ENCODE results near the gene CNTN5. TPM values are rescaled to one million over a fixed set of nuclear protein-coding genes. Genes with fewer than 3 reads are reported as not detected.

CNTN5 gene
- total and polyA plus RNA-seq, 2 experiments from 2014 or later = not detected

DNA sequence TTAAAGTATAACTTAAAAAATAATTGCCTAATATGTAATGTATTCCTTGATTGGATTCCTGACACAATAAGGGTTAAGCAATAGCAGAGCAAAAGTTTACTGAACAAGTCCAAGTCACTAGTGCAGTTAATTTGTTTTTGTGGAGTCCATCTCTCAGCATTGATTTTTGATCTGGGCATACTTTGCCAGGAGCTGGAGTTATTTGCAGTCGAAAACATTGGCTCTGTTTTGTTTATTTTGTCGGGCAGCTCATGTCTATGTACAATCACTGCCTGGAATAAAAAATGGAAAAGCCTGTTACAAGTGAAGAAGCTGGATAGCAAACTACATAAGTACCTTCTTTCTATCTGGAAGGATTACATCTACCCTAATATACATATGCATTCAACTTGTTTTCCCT, 625.2 kb downstream of the CNTN5 start:
- no peaks in the 10 kb centered on the region for H4K20me1 ChIP-seq (ENCODE audit: insufficient read depth)
- in situ Hi-C loops (cut with MboI) = no loop called here
- H3K27ac ChIP-seq = no peak overlapping the region
- no peak overlapping the region for H3K4me2 ChIP-seq (ENCODE audit: unreplicated experiment)
- WGBS, 2 experiments (ENCODE audit: low coverage in 1 of 2, low lambda C conversion rate in 2 of 2, missing lambda C conversion rate in 2 of 2) = 8 to 13% methylated on average over 2 of the region's 2 CpGs
- H3K9ac ChIP-seq = no peak overlapping the region
- DNase-seq = no peak
- no peaks in the 10 kb centered on the region for H3K9me2 ChIP-seq (ENCODE audit: insufficient read depth)
- no peak overlapping the region for H2AFZ ChIP-seq
- H3K27me3 ChIP-seq (replicated peaks; ENCODE audit: insufficient read depth) = no peaks in the 10 kb centered on the region
- H3K4me1 ChIP-seq (ENCODE audit: insufficient read depth) = no peaks in the 10 kb centered on the region
- TF ChIP-seq EZH2phosphoT487 (IDR thresholded peaks at IDR 0.05; ENCODE audit: insufficient read depth, low read depth) (no peak), EZH2 (IDR thresholded peaks at IDR 0.05; ENCODE audit: insufficient read depth, poor library complexity, severe bottlenecking) (no peak)
- H3K4me3 ChIP-seq = no peak overlapping the region
- no peaks in the 10 kb centered on the region for H3K36me3 ChIP-seq (ENCODE audit: low read depth)
- H3K9me3 ChIP-seq (ENCODE audit: low read depth) = no peaks in the 10 kb centered on the region
- H3K79me2 ChIP-seq (ENCODE audit: insufficient read depth) = no peaks in the 10 kb centered on the region
- no peaks in the 10 kb centered on the region for H3F3A ChIP-seq (ENCODE audit: insufficient read depth)

DNA sequence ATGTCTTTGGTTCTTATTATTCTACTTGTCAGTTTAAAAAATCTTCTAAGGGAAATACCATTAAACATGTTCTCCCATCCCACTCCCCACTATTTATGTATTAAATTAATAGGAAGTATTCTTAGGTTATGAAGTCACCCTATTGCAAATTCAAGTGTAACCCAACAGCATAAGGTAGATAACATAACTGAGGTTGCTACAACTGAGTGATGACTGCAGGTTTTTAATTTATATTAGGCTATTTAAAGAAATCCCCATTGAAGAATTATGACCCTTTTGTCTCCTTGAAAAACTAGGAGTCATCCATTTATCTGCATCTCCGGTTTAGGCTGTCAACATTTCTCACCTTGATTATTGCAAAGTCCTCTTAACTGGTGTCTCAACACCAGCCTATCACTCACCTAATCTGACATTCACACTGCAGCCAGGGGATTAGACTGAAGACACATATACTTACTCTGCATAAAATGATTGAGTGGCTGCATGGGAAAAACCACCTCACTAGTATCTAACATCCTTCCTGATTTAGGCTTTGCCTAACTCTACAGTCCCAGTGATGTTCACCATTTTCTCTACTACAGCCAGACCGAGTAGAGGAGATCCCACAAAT, 649.4 kb downstream of the CNTN5 start:
- Histone ChIP-seq H3F3A (ENCODE audit: insufficient read depth) (no peaks in the 10 kb centered on the region), H3K4me1 (ENCODE audit: insufficient read depth) (no peaks in the 10 kb centered on the region), H3K4me3 (no peak overlapping the region), H3K36me3 (ENCODE audit: low read depth) (no peaks in the 10 kb centered on the region), H3K9ac (no peak overlapping the region), H3K4me2 (ENCODE audit: unreplicated experiment) (no peak overlapping the region), H2AFZ (no peak overlapping the region), H4K20me1 (ENCODE audit: insufficient read depth) (no peaks in the 10 kb centered on the region), H3K9me2 (ENCODE audit: insufficient read depth) (no peaks in the 10 kb centered on the region), H3K27me3 (replicated peaks; ENCODE audit: insufficient read depth) (no peaks in the 10 kb centered on the region), H3K27ac (no peak overlapping the region), H3K79me2 (ENCODE audit: insufficient read depth) (no peaks in the 10 kb centered on the region), H3K9me3 (ENCODE audit: low read depth) (no peaks in the 10 kb centered on the region)
- 4 to 9% methylated on average over 2 of the region's 2 CpGs for WGBS, 2 experiments (ENCODE audit: low coverage in 1 of 2, low lambda C conversion rate in 2 of 2, missing lambda C conversion rate in 2 of 2)
- TF ChIP-seq EZH2 (IDR thresholded peaks at IDR 0.05; ENCODE audit: insufficient read depth, poor library complexity, severe bottlenecking) (no peak), EZH2phosphoT487 (IDR thresholded peaks at IDR 0.05; ENCODE audit: insufficient read depth, low read depth) (no peak)
- no peak for DNase-seq
- in situ Hi-C loops (cut with MboI) = no loop called here

DNA sequence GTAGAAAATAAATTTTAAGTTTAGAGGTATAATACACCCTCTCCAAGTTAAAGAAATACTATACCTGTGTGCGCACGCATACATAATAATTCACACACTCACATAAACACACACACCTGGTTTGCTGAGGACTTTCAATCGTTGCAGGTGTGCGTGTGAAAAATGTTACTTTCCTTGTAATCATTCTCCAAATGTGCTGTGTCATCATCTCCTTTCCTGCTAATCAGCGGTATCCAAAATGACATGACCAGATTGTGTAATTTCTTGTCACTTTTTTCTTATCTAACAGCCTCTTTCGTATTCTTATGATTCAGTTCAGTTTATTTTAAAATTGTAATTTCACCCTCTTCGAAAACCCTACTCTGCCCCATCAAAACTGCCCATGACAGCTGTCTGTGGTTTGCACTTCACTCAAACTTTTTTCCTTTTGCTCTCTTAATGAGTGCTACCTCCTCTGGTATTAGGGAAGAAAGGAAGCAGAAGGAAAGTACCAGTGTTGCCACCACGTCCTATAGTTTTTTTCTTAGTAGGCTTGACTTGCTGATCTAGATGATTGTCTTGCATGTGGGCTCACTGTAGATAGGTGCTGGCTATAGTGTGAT, 651.2 kb downstream of the CNTN5 start:
- DNase-seq = no peak
- 31 to 34% methylated on average over 8 of the region's 8 CpGs for WGBS, 2 experiments (ENCODE audit: low coverage in 1 of 2, low lambda C conversion rate in 2 of 2, missing lambda C conversion rate in 2 of 2)
- H4K20me1 ChIP-seq (ENCODE audit: insufficient read depth) = no peaks in the 10 kb centered on the region
- no peaks in the 10 kb centered on the region for H3K9me2 ChIP-seq (ENCODE audit: insufficient read depth)
- no peaks in the 10 kb centered on the region for H3K27me3 ChIP-seq (replicated peaks; ENCODE audit: insufficient read depth)
- no peak overlapping the region for H2AFZ ChIP-seq
- H3K79me2 ChIP-seq (ENCODE audit: insufficient read depth) = no peaks in the 10 kb centered on the region
- H3K27ac ChIP-seq = no peak overlapping the region
- no peak overlapping the region for H3K4me2 ChIP-seq (ENCODE audit: unreplicated experiment)
- no peaks in the 10 kb centered on the region for H3K9me3 ChIP-seq (ENCODE audit: low read depth)
- in situ Hi-C loops (cut with MboI) = no loop called here
- H3K9ac ChIP-seq = no peak overlapping the region
- H3K36me3 ChIP-seq (ENCODE audit: low read depth) = no peaks in the 10 kb centered on the region
- no peaks in the 10 kb centered on the region for H3K4me1 ChIP-seq (ENCODE audit: insufficient read depth)
- H3F3A ChIP-seq (ENCODE audit: insufficient read depth) = no peaks in the 10 kb centered on the region
- no peak overlapping the region for H3K4me3 ChIP-seq
- no peak for TF ChIP-seq EZH2phosphoT487 (IDR thresholded peaks at IDR 0.05; ENCODE audit: insufficient read depth, low read depth)
- no peak for TF ChIP-seq EZH2 (IDR thresholded peaks at IDR 0.05; ENCODE audit: insufficient read depth, poor library complexity, severe bottlenecking)

DNA sequence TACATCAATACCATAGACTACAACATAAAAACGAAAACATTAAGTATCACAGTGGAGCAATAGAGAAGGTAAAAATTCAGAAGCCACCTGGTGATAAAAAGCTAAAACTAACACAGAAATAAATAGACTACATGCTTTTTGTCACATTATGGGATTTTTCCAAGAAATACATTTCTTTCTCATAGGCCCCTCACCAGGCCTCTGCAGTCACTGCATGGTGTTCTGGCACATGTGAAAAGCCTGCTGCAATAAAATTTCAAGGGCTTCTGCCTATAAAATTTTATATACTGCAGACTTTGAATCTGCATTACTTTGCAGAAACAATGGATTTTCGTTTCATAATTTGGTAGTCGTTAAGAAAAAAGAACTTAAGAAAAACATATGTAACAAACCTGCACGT, 655.5 kb downstream of the CNTN5 start:
- 1% methylated on average over 4 of the region's 4 CpGs for WGBS, 2 experiments (ENCODE audit: low coverage in 1 of 2, low lambda C conversion rate in 2 of 2, missing lambda C conversion rate in 2 of 2)
- Histone ChIP-seq H4K20me1 (ENCODE audit: insufficient read depth) (no peaks in the 10 kb centered on the region), H3K9ac (no peak overlapping the region), H3K79me2 (ENCODE audit: insufficient read depth) (no peaks in the 10 kb centered on the region), H3K9me2 (ENCODE audit: insufficient read depth) (no peaks in the 10 kb centered on the region), H3K36me3 (ENCODE audit: low read depth) (no peaks in the 10 kb centered on the region), H3K27ac (no peak overlapping the region), H2AFZ (no peak overlapping the region), H3K4me2 (ENCODE audit: unreplicated experiment) (no peak overlapping the region), H3K9me3 (ENCODE audit: low read depth) (no peaks in the 10 kb centered on the region), H3K4me3 (no peak overlapping the region), H3K4me1 (ENCODE audit: insufficient read depth) (no peaks in the 10 kb centered on the region), H3F3A (ENCODE audit: insufficient read depth) (no peaks in the 10 kb centered on the region), H3K27me3 (replicated peaks; ENCODE audit: insufficient read depth) (no peaks in the 10 kb centered on the region)
- TF ChIP-seq EZH2phosphoT487 (IDR thresholded peaks at IDR 0.05; ENCODE audit: insufficient read depth, low read depth) (no peak), EZH2 (IDR thresholded peaks at IDR 0.05; ENCODE audit: insufficient read depth, poor library complexity, severe bottlenecking) (no peak)
- DNase-seq = no peak
- in situ Hi-C loops (cut with MboI) = no loop called here

All from GM23248 (cell line).